A673 (cell line): ENCODE measurements around the gene NFIC.

Source experiments
- CTCF ChIP-seq: fragments of 300-800, 200-600 bp; sonication (generic); conservative IDR thresholded peaks from 2 replicates; pipeline ENCODE4 v1.5.1; 2017; ENCODE audit warnings: low read depth, mild to moderate bottlenecking, antibody characterized with exemption, low read length, moderate library complexity, mixed read lengths
- EZH2 ChIP-seq: fragments of 200-600 bp; sonication (generic); IDR thresholded peaks from 2 replicates; pipeline ENCODE4 v1.6.1; 2017; ENCODE audit warnings: borderline replicate concordance, low read depth, mild to moderate bottlenecking, mixed read lengths, antibody characterized with exemption, low read length; ENCODE audit not compliant: poor library complexity, severe bottlenecking

GRCh38 chr19:3386447-3387234 is 20.3 kb downstream of the NFIC start:
- no peak for TF ChIP-seq CTCF
- TF ChIP-seq EZH2, result no peak
